PC-3 (cell line): ENCODE data around the gene TBL3. TPM values are rescaled to one million over a fixed set of nuclear protein-coding genes. Genes with fewer than 3 reads are reported as not detected.
A peak's percentile ranks its signal among the peaks of the same experiment; 100 is the strongest.

Source experiments
- ATAC-seq: fragments of 200-7000 bp; cut with Tn5 transposase; 2 replicates; pipeline ENCODE4 v1.9.1; 2020; ENCODE audit warnings: mild to moderate bottlenecking, moderate library complexity
- BruUV-seq: library from RNA; stranded (reverse); fragments of 400-500 nt; replicated peaks from 2 replicates; lab custom pipeline; 2021; lab: Mats Ljungman, UMichigan
- CTCF ChIA-PET: fragments of 300-600 bp; sonication (Branson Sonifier 250); formaldehyde crosslinking; loops from one replicate; lab custom pipeline; 2022; ENCODE audit warnings: antibody characterized with exemption; lab: Charles Lee
- POLR2A ChIA-PET: fragments of 300-600 bp; sonication (Branson Sonifier 250); formaldehyde crosslinking; loops from one replicate; lab custom pipeline; 2022; ENCODE audit warnings: antibody characterized with exemption; ENCODE audit not compliant: unreplicated experiment; lab: Charles Lee
- DNase-seq: peaks from one replicate; pipeline ENCODE4 v3.0.0-alpha.2; 2015
- H2AFZ ChIP-seq: fragments of 300-600 bp; sonication (generic); 2 replicates; pipeline ENCODE4 v1.6.0; 2016; ENCODE audit warnings: antibody characterized with exemption, low read length
- H3F3A ChIP-seq: fragments of 300-600 bp; sonication (generic); one replicate; pipeline ENCODE4 v1.6.0; 2017; ENCODE audit warnings: antibody characterized with exemption, low read length, control low read depth, mild to moderate bottlenecking; ENCODE audit not compliant: unreplicated experiment
- H3K27ac ChIP-seq: fragments of 300-600 bp; sonication (generic); 2 replicates; pipeline ENCODE4 v1.5.1; 2016; ENCODE audit warnings: mild to moderate bottlenecking, low read length
- H3K27me3 ChIP-seq: fragments of 300-600 bp; sonication (generic); 2 replicates; pipeline ENCODE4 v1.6.1; 2016; ENCODE audit warnings: low read length, mixed read lengths
- H3K36me3 ChIP-seq: fragments of 300-600 bp; sonication (generic); 2 replicates; pipeline ENCODE4 v1.6.1; 2016; ENCODE audit warnings: low read depth, mixed run types, low read length, mixed read lengths
- H3K4me1 ChIP-seq: fragments of 300-600 bp; sonication (generic); 2 replicates; pipeline ENCODE4 v1.5.1; 2016; ENCODE audit warnings: low read length; ENCODE audit not compliant: insufficient read depth
- H3K4me2 ChIP-seq: fragments of 300-600 bp; sonication (generic); 2 replicates; pipeline ENCODE4 v1.6.0; 2016; ENCODE audit warnings: low read length
- H3K4me3 ChIP-seq: fragments of 300-600 bp; sonication (generic); 2 replicates; pipeline ENCODE4 v1.5.1; 2016; ENCODE audit warnings: mild to moderate bottlenecking, low read length, mixed read lengths
- H3K79me2 ChIP-seq: fragments of 300-600 bp; sonication (generic); 2 replicates; pipeline ENCODE4 v1.6.1; 2017; ENCODE audit warnings: low read length, mixed read lengths
- H3K9ac ChIP-seq: fragments of 300-600 bp; sonication (generic); 2 replicates; pipeline ENCODE4 v1.6.0; 2016; ENCODE audit warnings: mild to moderate bottlenecking, low read length
- H3K9me2 ChIP-seq: fragments of 300-600 bp; sonication (generic); replicated peaks from 2 replicates; pipeline ENCODE4 v1.6.1; 2016; ENCODE audit warnings: mixed run types, low read length, mixed read lengths
- H3K9me3 ChIP-seq: fragments of 300-600 bp; sonication (generic); 2 replicates; pipeline ENCODE4 v1.6.1; 2016; ENCODE audit warnings: low read length, mixed read lengths
- H4K20me1 ChIP-seq: fragments of 300-600 bp; sonication (generic); 2 replicates; pipeline ENCODE4 v1.6.1; 2016; ENCODE audit warnings: low read length, mixed read lengths
- CTCF ChIP-seq: fragments of 300-600 bp; sonication (generic); conservative IDR thresholded peaks from 2 replicates; pipeline ENCODE4 v1.5.1; 2017; ENCODE audit warnings: antibody characterized with exemption, low read depth, mild to moderate bottlenecking, low read length
- EZH2 ChIP-seq: fragments of 300-600 bp; sonication (generic); IDR thresholded peaks from one replicate; pipeline ENCODE4 v1.6.1; 2017; ENCODE audit warnings: antibody characterized with exemption, mild to moderate bottlenecking, low read length; ENCODE audit not compliant: unreplicated experiment
- EZH2phosphoT487 ChIP-seq: fragments of 300-600 bp; sonication (generic); IDR thresholded peaks from 2 replicates; pipeline ENCODE4 v1.6.1; 2018; ENCODE audit warnings: mild to moderate bottlenecking, antibody characterized with exemption, low read length, borderline replicate concordance
- intact Hi-C: fragments of 100-400 bp; cut with micrococcal nuclease; formaldehyde crosslinking; loops from 2 replicates; pipeline ENCODE4 v1.9.0; 2023
- total RNA-seq: library from RNA; depleted of rRNA; stranded (reverse); fragments of >200 nt; gene quantifications from 2 replicates; pipeline ENCODE4 v1.2.3, GENCODE V29; 2014

TBL3 gene
- total RNA-seq, 1 experiment from 2014 or later = 71.5 TPM

GRCh38 chr16:1978476-1979120, 6.7 kb downstream of the TBL3 start:
- Histone ChIP-seq H3K4me1 (peaks cover 33% of the 10 kb centered on the region), H3K27me3 (no peaks in the 10 kb centered on the region), H3K27ac (no peak overlapping the region), H3K36me3 (no peaks in the 10 kb centered on the region), H3F3A (peaks cover 3% of the 10 kb centered on the region), H3K9me3 (no peaks in the 10 kb centered on the region), H3K4me2 (peak overlapping the region; percentile 88), H2AFZ (no peak overlapping the region), H3K4me3 (peak overlapping the region; percentile 64; the same call in 1 of the 2 replicates), H3K79me2 (peaks cover 3% of the 10 kb centered on the region), H4K20me1 (no peaks in the 10 kb centered on the region), H3K9me2 (no peaks in the 10 kb centered on the region), H3K9ac (no peak overlapping the region)
- BruUV-seq = no TSS peak
- CTCF ChIA-PET = no interaction called here
- POLR2A ChIA-PET = interaction anchor here (0.6 kb wide), 1 partner anchor 14 kb away, joined by 5 read pairs; the partner anchor contains the start of gene RPS2
- DNase-seq (no peak), ATAC-seq (no peak)
- intact Hi-C loops = no loop called here
- TF ChIP-seq EZH2phosphoT487 = no peak

- CTCF ChIA-PET = no interaction called here
- POLR2A ChIA-PET = no interaction called here
- H3K4me2 ChIP-seq = peak overlapping the region; percentile 88
Observed at GRCh38 chr16:1979271-1980029, 7.6 kb downstream of the TBL3 start.

More at GRCh38 chr16:1979271-1980029, 7.6 kb downstream of the TBL3 start:
- TSS peak; percentile 13 for BruUV-seq
- TF ChIP-seq EZH2 (no peak), EZH2phosphoT487 (no peak), CTCF (no peak)
- Histone ChIP-seq H3K9me3 (no peaks in the 10 kb centered on the region), H3K27ac (no peak overlapping the region), H3K9me2 (no peaks in the 10 kb centered on the region), H3K36me3 (no peaks in the 10 kb centered on the region), H3K79me2 (peaks cover 2% of the 10 kb centered on the region; the same call in 1 of the 2 replicates), H3K27me3 (no peaks in the 10 kb centered on the region), H3K9ac (no peak overlapping the region), H2AFZ (no peak overlapping the region), H3K4me3 (peak overlapping the region; percentile 64), H4K20me1 (no peaks in the 10 kb centered on the region), H3F3A (peaks cover 3% of the 10 kb centered on the region), H3K4me1 (peaks cover 33% of the 10 kb centered on the region)
- peak; percentile 33 for ATAC-seq
- DNase-seq = peak; percentile 85
- intact Hi-C loops = no loop called here
